AG04450 (cell line): ENCODE results near the gene TKTL1. TPM values are rescaled to one million over a fixed set of nuclear protein-coding genes. Genes with fewer than 3 reads are reported as not detected.

Experiments
- CTCF ChIA-PET: fragments of 300-600, 350-600 bp; formaldehyde crosslinking; extraction: SDS; loops from one replicate; lab custom pipeline; 2022; ENCODE audit warnings: antibody characterized with exemption, inconsistent platforms; lab: Charles Lee
- POLR2A ChIA-PET: fragments of 350-600 bp; formaldehyde crosslinking; extraction: SDS; loops from one replicate; lab custom pipeline; 2021; ENCODE audit warnings: antibody characterized with exemption, inconsistent platforms; lab: Yijun Ruan, JAX
- DNase-seq: peaks from one replicate; pipeline ENCODE4 v3.0.0-alpha.2; 2011; ENCODE audit warnings: low read depth, low spot score
- H3K27ac ChIP-seq: one replicate; pipeline ENCODE4 v1.5.1; 2012; ENCODE audit warnings: low read depth, low read length, control low read depth
- H3K27me3 ChIP-seq: one replicate; pipeline ENCODE4 v1.6.0; 2012; ENCODE audit warnings: low read length; ENCODE audit not compliant: control insufficient read depth, insufficient read depth
- H3K4me3 ChIP-seq: 2 replicates; pipeline ENCODE4 v1.5.1; 2011; ENCODE audit warnings: mild to moderate bottlenecking, low read depth, low read length, control low read depth
- H3K9me3 ChIP-seq: 2 replicates; pipeline ENCODE4 v1.5.1; 2012; ENCODE audit warnings: low read length; ENCODE audit not compliant: control insufficient read depth, insufficient read depth
- polyA plus RNA-seq: library from polyadenylated mRNA; depleted of rRNA; stranded (reverse); fragments of >200 nt; gene quantifications from 2 replicates; pipeline ENCODE4 v1.2.3, GENCODE V29; 2011; rRNA removed
- TF ChIP-seq, protein P1 (sequence below): IDR thresholded peaks from 2 replicates; pipeline ENCODE4 v1.5.1; 2011; ENCODE audit warnings: low read depth, low read length, control low read depth, inconsistent platforms

TKTL1 gene
- polyA plus RNA-seq, 1 experiment, result not detected

DNA sequence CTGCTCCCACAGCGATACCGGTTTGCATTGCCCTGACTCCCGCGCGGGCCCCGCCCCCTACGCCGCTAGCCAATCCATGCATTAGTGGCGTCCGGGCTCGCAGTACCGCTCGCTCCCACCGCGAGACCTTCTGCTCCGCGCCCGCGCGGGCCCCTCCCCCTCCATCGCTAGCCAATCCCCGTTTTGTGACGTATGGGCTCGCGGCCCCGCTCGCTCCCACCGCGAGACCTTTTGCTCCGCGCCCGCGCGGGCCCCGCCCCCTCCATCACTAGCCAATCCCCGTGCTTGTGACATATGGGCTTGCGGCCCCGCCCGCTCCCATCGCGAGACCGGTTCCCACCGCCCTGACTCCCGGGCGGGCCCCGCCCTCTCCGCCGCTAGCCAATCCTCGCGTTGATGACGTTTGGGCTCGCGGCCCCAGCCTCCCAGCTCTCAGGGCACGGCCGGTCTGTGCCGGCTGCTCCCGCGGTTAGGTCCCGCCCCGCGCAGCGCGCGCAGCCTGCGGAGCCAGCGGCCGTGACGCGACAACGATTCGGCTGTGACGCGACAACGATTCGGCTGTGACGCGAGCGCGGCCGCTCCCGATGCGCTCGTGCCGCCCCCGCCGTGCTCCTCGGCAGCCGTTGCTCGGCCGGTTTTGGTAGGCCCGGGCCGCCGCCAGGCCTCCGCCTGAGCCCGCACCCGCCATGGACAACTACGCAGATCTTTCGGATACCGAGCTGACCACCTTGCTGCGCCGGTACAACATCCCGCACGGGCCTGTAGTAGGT is 83.4 kb downstream of the TKTL1 start, which contains the start of gene EMD:
Gene EMD, plus strand, starts transcription at position 497 of the 770 bp plus-strand sequence. Its CDS starts 190 bp downstream, at position 687.
- no peaks in the 10 kb centered on the region for H3K27me3 ChIP-seq
- peak within 1 kb of the TSS; percentile 63 for H3K4me3 ChIP-seq
- ChIA-PET POLR2A (interaction anchor here (0.6 to 1.5 kb wide), 2 partner anchors 9 to 66 kb away, joined by 4 to 16 read pairs; no protein-coding TSS in a partner anchor), CTCF (no interaction called here)
- peak within 1 kb of the TSS; percentile 86 for H3K27ac ChIP-seq
- H3K9me3 ChIP-seq, result no peaks in the 10 kb centered on the region
- DNase-seq, result peak; percentile 95
- TF ChIP-seq, protein P1, sequence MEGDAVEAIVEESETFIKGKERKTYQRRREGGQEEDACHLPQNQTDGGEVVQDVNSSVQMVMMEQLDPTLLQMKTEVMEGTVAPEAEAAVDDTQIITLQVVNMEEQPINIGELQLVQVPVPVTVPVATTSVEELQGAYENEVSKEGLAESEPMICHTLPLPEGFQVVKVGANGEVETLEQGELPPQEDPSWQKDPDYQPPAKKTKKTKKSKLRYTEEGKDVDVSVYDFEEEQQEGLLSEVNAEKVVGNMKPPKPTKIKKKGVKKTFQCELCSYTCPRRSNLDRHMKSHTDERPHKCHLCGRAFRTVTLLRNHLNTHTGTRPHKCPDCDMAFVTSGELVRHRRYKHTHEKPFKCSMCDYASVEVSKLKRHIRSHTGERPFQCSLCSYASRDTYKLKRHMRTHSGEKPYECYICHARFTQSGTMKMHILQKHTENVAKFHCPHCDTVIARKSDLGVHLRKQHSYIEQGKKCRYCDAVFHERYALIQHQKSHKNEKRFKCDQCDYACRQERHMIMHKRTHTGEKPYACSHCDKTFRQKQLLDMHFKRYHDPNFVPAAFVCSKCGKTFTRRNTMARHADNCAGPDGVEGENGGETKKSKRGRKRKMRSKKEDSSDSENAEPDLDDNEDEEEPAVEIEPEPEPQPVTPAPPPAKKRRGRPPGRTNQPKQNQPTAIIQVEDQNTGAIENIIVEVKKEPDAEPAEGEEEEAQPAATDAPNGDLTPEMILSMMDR, result no peak

DNA sequence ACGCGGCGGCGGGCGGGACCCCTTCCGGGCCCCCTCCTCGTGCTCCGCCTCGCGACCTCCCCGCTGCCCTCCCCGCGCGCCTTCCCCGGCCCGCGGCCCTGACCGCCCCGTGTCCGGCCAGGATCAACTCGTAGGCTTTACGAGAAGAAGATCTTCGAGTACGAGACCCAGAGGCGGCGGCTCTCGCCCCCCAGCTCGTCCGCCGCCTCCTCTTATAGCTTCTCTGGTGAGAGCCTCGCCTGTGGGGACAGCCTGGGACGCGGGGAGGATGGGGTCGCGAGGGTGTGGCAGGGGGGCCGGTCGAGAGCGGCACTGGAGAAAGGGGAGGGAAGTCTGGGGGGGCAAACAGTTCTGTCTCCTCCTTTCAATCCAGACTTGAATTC is 84.0 kb downstream of the TKTL1 start:
- POLR2A ChIA-PET, result interaction anchor here (1.5 kb wide), 1 partner anchor 10 kb away, joined by 16 read pairs; no protein-coding TSS in a partner anchor

More for the DNA sequence above, 84.0 kb downstream of the TKTL1 start:
- no peaks in the 10 kb centered on the region for H3K9me3 ChIP-seq
- H3K27me3 ChIP-seq, result no peaks in the 10 kb centered on the region
- TF ChIP-seq, protein P1, result no peak
- no peak for DNase-seq
- peak overlapping the region; percentile 63 for H3K4me3 ChIP-seq
- peak overlapping the region; percentile 86 for H3K27ac ChIP-seq
- CTCF ChIA-PET, result no interaction called here

Other genes with a start within 250 kb of the TKTL1 start
- 12.4 and 12.8 TPM in 2 replicates for gene MECP2, start 198.1 kb upstream of the TKTL1 start, polyA plus RNA-seq
- not detected in 2 replicates for gene OPN1LW, start 151.6 kb upstream of the TKTL1 start, polyA plus RNA-seq
- gene OPN1MW, start 113.2 kb upstream of the TKTL1 start, polyA plus RNA-seq, result not detected in 2 replicates
- not detected in 2 replicates for gene OPN1MW2, start 76.0 kb upstream of the TKTL1 start, polyA plus RNA-seq
- gene OPN1MW3, start 38.2 kb upstream of the TKTL1 start, polyA plus RNA-seq, result not detected in 2 replicates
- not detected in 2 replicates for gene TEX28, start 671 bp upstream of the TKTL1 start, polyA plus RNA-seq
- 605 and 863 TPM in 2 replicates for gene FLNA, start 78.8 kb downstream of the TKTL1 start, polyA plus RNA-seq
- gene EMD, start 83.5 kb downstream of the TKTL1 start, polyA plus RNA-seq, result 30.2 and 30.8 TPM in 2 replicates
- 3,912 and 4,828 TPM in 2 replicates for gene RPL10, start 102.6 kb downstream of the TKTL1 start, polyA plus RNA-seq
- 25.7 and 36.6 TPM in 2 replicates for gene DNASE1L1, start 113.5 kb downstream of the TKTL1 start, polyA plus RNA-seq
- 13.0 and 15.3 TPM in 2 replicates for gene TAFAZZIN, start 115.7 kb downstream of the TKTL1 start, polyA plus RNA-seq
- gene ATP6AP1, start 132.9 kb downstream of the TKTL1 start, polyA plus RNA-seq, result 65.0 and 79.7 TPM in 2 replicates
- 149 and 154 TPM in 2 replicates for gene GDI1, start 141.4 kb downstream of the TKTL1 start, polyA plus RNA-seq
- gene FAM50A, start 148.3 kb downstream of the TKTL1 start, polyA plus RNA-seq, result 69.0 and 79.5 TPM in 2 replicates
- 20.5 and 28.1 TPM in 2 replicates for gene PLXNA3, start 162.5 kb downstream of the TKTL1 start, polyA plus RNA-seq
- 9.3 and 13.2 TPM in 2 replicates for gene LAGE3, start 183.5 kb downstream of the TKTL1 start, polyA plus RNA-seq
- gene UBL4A, start 190.8 kb downstream of the TKTL1 start, polyA plus RNA-seq, result 17.4 and 20.5 TPM in 2 replicates
- 10.1 and 13.8 TPM in 2 replicates for gene SLC10A3, start 194.8 kb downstream of the TKTL1 start, polyA plus RNA-seq
- 15.5 and 19.5 TPM in 2 replicates for gene FAM3A, start 220.4 kb downstream of the TKTL1 start, polyA plus RNA-seq